GM10847 (cell line): ENCODE results near the gene THSD7B.

Source experiments
- POLR2A ChIP-seq: IDR thresholded peaks from 2 replicates; pipeline ENCODE4 v1.6.1; 2011; ENCODE audit not compliant: insufficient read length; ENCODE audit errors: extremely low read depth

THSD7B gene

DNA sequence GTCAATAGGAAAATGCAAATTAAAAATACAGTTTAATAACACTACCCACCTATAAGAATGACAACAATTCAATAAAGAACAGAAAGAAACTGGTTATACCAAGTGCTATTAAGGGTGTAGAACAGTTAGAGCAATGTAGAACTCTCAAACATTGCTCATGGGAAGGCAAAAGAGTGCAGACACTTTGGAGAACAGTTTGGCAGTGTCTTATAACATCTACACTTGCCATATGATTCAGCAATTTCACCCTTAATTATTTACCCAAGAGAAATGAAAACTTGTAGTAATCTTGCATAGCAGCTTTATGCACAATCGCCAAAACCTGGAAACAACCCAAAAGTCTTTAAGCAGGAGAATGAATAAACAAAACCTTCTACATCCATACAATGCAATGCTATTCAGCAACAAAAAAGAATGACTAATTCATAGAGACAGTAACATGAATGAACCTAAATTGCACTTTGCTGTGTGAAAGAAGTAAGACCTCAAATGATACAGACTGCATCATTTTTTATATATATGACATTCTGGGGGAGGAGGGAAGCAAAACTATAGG, 455.2 kb downstream of the THSD7B start:
- TF ChIP-seq POLR2A: no peak

DNA sequence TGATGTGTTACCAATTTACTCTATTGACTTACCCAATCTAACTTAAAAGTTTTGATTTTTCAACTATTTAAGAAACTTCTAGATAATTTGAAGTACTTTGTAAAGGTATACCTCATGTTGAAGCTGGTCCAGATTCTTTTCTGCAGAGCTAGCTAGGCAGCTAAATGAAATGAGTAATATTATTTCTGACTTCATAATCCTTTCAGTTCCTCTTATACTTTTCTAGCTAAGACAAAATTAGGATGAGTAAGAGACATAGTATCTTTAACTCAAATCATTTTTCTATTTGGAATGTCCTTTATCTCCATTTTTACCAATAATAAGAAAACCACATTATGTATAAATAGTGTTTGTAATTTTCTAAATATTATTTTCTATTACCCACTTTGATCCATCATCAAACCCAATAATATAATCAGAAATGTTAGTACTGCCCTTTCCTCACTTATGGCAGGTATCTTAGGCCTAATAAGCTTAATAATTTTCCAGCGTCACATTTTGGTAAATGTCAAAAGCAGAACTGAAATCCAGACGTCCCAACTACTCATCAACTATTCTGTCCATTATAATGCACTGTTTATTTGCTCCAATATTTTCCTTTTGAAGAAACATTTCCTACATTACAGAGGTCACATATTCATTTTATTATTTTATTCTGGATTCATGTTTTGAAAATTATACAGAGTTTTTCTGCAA, 456.6 kb downstream of the THSD7B start:
- no peak for TF ChIP-seq POLR2A

DNA sequence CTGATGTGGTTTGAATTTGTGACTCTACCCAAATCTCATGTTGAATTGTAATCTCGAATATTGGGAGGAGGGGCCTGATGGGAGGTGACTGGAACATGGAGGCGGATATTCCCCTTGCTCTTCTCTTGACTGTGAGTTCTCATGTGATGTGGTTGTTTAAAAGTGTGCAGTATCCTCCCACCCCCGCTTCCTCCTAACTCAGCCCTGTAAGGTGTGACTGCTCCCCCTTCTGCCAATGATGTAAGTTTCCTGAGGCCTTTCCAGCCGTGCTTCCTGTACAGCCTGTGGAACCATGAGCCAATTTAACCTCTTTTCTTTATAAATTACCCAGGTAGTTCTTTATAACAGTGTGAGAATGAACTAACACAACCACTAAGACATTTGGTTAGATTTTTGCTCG, 458.4 kb downstream of the THSD7B start:
- no peak for TF ChIP-seq POLR2A

DNA sequence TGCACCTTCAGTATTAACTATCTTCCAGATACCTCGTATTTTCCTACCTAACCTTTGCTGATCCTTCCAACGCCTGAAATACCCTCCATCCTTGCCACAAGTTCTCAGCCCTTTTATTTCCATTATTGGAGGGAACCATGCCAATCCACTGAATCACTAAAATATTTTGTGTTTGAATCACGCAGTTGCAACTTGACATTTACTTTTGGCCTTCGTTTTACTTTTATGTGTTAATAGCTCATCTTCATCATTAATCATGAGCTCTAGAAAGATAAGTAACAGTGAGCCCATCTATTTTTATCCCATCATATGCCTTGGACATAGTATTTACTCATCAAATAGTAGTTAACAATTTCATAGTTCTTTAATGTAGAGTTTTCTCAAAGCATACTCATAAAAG, 463.2 kb downstream of the THSD7B start:
- no peak for TF ChIP-seq POLR2A

DNA sequence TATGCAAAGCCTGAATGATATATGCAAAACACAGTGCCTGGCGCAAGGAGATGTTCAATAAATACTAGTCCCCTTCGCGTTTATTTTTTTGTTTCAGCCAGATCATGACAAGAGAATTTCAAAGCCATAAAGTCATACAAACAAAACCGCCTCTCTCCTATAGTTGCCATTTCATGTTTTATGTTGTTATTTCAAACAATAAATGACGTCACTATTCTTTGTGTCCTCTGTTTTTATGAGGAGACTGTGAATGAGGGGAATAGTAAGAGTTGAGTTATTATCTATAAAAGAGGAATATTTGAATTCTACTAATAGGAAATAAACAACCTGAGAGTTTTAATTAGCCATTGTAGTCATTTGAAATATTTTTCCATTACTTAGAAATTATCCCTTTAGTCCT, 464.5 kb downstream of the THSD7B start:
- TF ChIP-seq POLR2A: no peak

DNA sequence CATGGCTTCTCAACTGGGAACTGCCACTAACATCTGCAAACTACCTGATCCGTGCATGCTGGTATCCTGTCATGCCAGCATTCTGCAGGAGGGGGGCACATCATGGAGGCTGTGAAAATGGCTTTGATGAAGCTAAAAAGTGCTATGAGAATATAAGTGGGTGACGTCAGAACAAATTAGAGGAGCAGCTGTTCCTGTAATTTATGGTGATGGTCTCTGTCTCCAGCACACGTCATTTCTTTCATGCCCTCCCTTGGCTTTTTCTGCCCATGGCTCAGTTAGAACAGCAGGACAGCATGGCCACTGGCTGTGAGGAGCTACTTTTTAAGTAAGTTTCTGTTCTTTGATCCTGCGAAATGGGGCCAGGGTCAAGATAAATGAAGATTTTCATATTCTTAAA, 466.3 kb downstream of the THSD7B start:
- TF ChIP-seq POLR2A: no peak

DNA sequence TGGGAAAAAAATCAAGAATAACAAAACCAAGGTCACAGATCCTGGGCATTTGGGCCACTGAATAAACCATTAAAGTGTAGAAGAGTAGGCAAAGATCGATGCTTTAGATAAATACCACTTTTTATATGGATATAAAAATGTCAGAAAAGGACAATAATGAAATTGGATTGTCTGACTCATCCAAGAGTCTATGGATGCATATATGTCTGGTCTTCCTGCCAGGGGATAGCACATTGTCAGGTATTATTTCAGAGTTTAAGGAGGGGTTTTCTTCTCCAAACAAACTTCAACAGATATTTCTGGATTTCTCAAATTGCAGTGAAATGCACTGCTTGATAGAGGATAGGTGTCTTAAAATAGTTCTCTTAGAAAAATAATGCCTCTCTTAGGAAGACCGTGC, 466.7 kb downstream of the THSD7B start:
- TF ChIP-seq POLR2A: no peak

DNA sequence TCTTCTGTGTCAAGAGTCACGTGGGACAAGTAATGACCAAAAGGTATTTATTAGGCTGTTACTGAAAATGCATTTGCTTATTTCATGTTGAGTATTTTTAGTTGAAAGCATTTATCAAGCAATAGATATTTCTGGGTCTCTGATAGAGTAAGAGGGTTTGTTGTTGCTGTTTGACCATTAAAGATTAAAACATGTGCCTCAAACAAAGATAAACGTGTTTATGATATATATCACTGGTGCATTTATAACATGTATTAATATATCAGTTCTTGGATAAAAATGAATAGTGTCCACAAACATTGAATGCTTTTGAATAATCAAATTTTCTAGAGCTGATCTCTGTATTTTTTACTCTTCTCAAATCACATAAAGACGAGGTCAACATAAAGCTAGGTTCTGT, 467.7 kb downstream of the THSD7B start:
- no peak for TF ChIP-seq POLR2A

DNA sequence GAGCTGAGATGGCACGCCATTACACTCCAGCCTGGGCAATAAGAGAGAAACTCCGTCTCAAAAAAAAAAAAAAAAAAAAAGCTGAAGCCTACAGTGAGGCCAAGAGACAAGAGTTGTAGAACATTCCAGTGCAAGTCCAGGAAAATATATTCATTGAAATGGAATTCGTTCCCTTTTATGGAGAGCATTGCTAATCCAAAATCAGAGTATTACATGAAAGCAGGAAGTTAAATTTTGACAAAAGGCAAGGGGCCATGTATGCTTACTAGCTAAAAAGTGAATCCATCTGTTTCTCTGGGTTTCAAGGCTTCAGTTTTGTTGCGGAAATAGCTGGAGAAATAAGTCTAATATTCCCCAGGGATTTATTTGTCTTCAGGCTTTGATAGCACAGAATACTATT, 471.7 kb downstream of the THSD7B start:
- TF ChIP-seq POLR2A: no peak

DNA sequence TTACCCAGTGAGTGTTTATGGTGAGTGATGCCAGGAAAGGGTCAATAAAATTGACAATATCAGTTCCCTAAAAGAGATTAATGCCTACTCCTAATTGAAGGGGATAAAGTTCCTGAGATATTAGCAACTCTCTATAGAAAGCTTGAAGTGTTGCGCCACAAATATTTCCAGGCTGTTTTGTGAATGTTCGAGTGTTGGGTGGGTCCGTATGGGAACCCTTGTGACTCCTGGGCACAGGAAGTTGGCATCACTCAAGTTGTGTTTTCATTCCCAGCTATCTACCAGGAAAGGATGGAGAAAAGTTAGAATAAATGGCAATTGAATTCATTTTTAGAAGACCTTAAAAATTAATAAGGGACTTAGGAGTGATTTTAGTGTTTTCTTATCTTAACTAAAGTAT, 472.7 kb downstream of the THSD7B start:
- TF ChIP-seq POLR2A: no peak

DNA sequence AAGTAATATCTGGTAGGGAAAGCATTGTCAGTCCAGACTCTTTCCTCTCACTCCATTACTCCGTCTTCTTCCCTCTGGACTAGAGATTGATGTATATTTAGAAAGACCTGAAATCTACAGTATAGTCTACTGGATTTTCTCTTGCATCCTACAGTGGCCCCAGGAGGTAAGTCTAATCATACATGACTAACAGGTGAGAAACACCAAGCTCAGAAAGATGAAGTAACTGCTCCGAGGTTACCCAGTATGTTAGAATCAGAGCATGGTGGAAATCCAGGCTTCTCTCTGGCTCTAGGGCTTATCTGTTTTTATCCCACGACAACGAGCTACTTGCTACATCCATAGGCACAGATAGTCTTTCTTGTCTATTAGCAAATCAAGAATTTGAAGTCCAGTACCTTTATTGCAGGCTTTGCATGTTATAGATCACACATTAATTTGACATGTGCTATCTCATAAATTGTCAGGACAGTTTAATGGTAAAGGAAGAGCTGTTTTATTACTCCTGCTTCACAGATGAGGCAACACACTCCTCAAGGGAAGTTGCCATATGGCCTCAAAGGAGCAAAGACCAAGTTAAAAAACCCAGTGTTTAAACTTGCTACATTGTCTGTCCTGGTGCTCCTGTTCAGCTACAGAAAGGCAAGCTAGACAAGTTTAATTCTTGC, 484.3 kb downstream of the THSD7B start:
- no peak for TF ChIP-seq POLR2A

DNA sequence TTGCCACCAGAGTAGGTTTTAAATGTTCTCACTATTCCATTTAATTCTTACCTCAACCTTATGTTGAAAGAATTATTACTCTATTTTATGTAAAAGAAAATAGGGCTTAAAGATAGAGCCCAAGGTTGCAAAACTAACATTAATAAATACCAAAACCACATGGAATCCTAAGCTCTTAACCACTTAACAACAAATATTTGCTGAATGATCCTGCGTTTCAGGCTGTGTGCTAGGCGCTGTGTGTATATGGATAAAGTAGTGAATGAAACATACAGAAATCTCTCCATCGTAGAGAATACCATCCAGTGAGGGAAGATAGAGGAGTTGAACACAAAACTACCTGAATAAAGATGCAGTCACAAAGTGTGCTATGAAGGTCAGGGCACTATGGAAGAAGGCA, 485.1 kb downstream of the THSD7B start:
- TF ChIP-seq POLR2A: no peak

DNA sequence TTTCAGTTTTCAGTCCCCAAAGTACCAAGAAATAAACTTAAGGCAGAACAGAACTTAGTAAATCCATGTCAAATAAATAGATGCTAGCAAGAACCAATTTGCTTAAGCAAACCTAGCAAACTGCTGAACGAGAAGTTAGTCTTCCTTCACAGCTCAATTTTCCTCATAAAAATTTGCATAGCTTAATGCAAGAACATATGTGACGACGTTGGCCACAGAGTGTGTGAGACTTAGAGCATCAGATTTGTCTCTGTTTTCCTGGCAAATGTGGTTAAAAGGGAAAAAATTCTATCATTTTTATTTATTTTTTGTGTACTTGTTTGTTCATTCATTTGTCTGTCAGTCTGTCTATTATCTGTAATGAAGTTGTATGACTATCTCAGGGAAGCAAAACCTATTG, 485.7 kb downstream of the THSD7B start:
- TF ChIP-seq POLR2A: no peak

DNA sequence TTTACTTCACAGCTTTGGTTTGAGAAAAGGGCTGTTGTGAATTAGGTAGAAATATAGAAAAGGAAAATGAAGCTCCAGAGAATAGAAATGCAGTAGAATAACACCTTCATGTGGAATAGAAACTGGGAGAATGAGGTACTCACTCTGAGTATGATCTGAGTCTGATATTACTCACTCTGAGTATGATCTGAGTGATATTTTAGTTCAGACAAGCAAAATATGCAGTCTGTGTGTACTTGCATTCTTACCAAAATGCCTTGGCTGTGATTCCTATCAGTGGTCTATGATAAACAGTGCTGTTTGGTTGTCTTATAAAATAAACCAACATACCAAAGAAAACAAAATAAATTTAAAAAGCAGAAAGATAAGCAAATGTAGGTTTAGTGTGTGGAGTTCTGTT, 487.6 kb downstream of the THSD7B start:
- no peak for TF ChIP-seq POLR2A

DNA sequence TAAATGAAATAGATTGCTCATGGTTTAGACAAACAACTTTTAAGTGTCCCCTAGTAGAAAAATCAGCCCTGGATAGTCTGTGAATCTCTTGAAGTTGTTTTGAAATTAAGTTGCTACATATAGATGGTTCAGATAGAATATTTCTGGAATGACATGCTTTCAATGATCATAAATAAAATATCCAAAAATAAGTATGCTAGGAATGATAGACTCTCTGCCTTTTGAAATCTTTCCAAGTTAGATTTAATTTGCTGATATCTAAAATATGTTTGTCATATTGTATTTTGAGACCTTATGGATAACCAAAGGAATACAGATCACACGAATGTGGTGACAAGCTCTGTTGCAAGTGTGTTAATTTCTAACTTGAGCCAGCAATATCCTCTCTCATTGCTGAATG, 488.7 kb downstream of the THSD7B start:
- TF ChIP-seq POLR2A: no peak

DNA sequence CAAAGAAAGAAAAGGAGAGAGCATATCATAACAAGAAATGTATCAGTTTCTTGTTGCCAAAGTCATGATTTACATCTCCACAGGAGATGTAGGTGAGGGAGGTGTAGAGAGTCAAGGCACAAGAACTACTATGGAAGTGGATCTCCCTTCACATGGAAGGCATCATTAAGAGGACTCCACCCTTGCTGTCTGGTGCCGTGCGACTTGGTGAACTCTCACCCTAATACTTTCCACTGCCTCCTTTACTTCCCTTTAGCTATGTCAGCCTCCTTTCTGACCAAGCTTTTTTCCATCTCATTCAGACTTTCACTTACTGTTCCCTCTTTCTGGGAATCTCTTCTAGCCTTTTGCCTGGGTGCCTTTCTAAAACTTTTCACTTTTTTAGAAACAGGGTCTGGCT, 490.0 kb downstream of the THSD7B start:
- no peak for TF ChIP-seq POLR2A

DNA sequence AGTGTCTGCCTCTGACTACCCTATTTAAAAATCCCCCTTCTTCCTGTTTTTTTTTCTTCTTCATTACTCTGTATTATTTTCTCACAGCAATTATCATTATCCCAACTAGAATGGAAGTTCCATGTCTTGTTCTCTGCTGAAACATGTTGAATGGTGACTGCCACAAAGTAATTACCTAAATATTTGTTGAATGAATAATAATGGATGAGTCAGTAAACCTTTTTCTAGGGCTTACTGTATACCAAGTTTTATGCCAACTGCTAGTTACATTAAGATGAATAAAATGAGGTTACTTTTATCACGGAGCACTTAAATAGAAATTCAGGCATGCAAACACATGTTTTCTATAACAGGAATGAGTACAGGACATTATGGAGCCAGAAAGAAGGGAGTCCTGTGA, 490.6 kb downstream of the THSD7B start:
- TF ChIP-seq POLR2A: no peak
